Glomerular visceral epithelial cell (primary cell): ENCODE results near the gene ITGBL1.

ENCODE experiments used
- DNase-seq: peaks from one replicate; pipeline ENCODE4 v3.0.0-alpha.2; 2016; ENCODE audit errors: extremely low spot score

Gene ITGBL1

GRCh38 chr13:101626925-101627555 lies 174.6 kb downstream of the ITGBL1 start:
- DNase-seq = peak; percentile 15

GRCh38 chr13:101627556-101627943 lies 175.1 kb downstream of the ITGBL1 start:
- DNase-seq = no peak

GRCh38 chr13:101628900-101629299 lies 176.4 kb downstream of the ITGBL1 start:
- no peak for DNase-seq

- DNase-seq = no peak
These were observed 178.9 kb downstream of the ITGBL1 start for GRCh38 chr13:101631395-101631794.

- DNase-seq = no peak
These were observed 181.7 kb downstream of the ITGBL1 start for GRCh38 chr13:101634142-101634541.

GRCh38 chr13:101639711-101640110 lies 187.2 kb downstream of the ITGBL1 start:
- DNase-seq = no peak

- DNase-seq = peak; percentile 25
These were observed 188.4 kb downstream of the ITGBL1 start for GRCh38 chr13:101640788-101641400.

GRCh38 chr13:101645871-101646270 lies 193.4 kb downstream of the ITGBL1 start:
- DNase-seq = no peak

- no peak for DNase-seq
These were observed 195.3 kb downstream of the ITGBL1 start for GRCh38 chr13:101647760-101648159.

GRCh38 chr13:101648766-101649487 lies 196.5 kb downstream of the ITGBL1 start:
- no peak for DNase-seq

GRCh38 chr13:101649488-101650126 lies 197.1 kb downstream of the ITGBL1 start:
- DNase-seq = peak; percentile 48

GRCh38 chr13:101654883-101655282 lies 202.4 kb downstream of the ITGBL1 start:
- no peak for DNase-seq

GRCh38 chr13:101655435-101655834 lies 203.0 kb downstream of the ITGBL1 start:
- DNase-seq = no peak

- DNase-seq = no peak
These were observed 208.2 kb downstream of the ITGBL1 start for GRCh38 chr13:101660711-101661110.

- DNase-seq = no peak
These were observed 209.4 kb downstream of the ITGBL1 start for GRCh38 chr13:101661839-101662238.

GRCh38 chr13:101673360-101674105 lies 221.1 kb downstream of the ITGBL1 start:
- no peak for DNase-seq

- peak; percentile 7 for DNase-seq
These were observed 229.4 kb downstream of the ITGBL1 start for GRCh38 chr13:101681834-101682233.

- no peak for DNase-seq
These were observed 233.5 kb downstream of the ITGBL1 start for GRCh38 chr13:101686003-101686402.

- no peak for DNase-seq
These were observed 238.4 kb downstream of the ITGBL1 start for GRCh38 chr13:101690871-101691270.

- no peak for DNase-seq
These were observed 238.9 kb downstream of the ITGBL1 start for GRCh38 chr13:101691341-101691860.

GRCh38 chr13:101695870-101696516 lies 243.5 kb downstream of the ITGBL1 start:
- no peak for DNase-seq
